HG02642 (cell line): ENCODE data around the gene ERFE.
"Not testable (repeated sequence)": the region's sequence is repeated elsewhere in the genome, so short reads cannot be mapped to it uniquely, and the experiment has no call there.

Source experiments
- ATAC-seq: cut with Tn5 transposase; IDR thresholded peaks from one replicate; pipeline ENCODE4 v1.9.1; 2021; ENCODE audit warnings: mild to moderate bottlenecking; ENCODE audit not compliant: unreplicated experiment, poor library complexity

The ERFE gene

GRCh38 chr2:238158509-238159070 is at the start of gene ERFE:
Gene ERFE, plus strand, starts transcription at chr2:238158970. Its CDS starts 38 bp downstream, at chr2:238159008.
- ATAC-seq: no peak

GRCh38 chr2:238113611-238114010 is 45.2 kb upstream of the ERFE start:
- no peak for ATAC-seq

GRCh38 chr2:238114331-238114841 is 44.4 kb upstream of the ERFE start:
- no peak for ATAC-seq

GRCh38 chr2:238114851-238115660 is 43.7 kb upstream of the ERFE start:
- no peak for ATAC-seq

DNA sequence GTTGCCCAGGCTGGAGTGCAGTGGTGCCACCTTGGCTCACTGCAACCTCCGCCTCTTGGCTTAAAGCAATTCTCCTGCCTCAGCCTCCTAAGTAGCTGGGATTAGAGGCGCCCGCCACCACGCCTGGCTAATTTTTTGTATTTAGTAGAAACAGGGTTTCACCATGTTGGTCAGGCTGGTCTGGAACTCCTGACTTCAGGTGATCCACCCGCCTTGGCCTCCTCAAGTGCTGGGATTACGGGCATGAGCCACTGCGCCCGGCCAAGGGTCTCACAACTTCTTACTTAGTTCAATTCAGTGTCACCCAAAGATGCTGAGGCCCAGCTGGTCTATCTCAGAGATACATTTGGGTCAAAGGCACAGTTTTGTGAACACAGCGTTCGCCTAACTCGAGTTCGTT is 43.1 kb upstream of the ERFE start:
- ATAC-seq: not testable (repeated sequence)

DNA sequence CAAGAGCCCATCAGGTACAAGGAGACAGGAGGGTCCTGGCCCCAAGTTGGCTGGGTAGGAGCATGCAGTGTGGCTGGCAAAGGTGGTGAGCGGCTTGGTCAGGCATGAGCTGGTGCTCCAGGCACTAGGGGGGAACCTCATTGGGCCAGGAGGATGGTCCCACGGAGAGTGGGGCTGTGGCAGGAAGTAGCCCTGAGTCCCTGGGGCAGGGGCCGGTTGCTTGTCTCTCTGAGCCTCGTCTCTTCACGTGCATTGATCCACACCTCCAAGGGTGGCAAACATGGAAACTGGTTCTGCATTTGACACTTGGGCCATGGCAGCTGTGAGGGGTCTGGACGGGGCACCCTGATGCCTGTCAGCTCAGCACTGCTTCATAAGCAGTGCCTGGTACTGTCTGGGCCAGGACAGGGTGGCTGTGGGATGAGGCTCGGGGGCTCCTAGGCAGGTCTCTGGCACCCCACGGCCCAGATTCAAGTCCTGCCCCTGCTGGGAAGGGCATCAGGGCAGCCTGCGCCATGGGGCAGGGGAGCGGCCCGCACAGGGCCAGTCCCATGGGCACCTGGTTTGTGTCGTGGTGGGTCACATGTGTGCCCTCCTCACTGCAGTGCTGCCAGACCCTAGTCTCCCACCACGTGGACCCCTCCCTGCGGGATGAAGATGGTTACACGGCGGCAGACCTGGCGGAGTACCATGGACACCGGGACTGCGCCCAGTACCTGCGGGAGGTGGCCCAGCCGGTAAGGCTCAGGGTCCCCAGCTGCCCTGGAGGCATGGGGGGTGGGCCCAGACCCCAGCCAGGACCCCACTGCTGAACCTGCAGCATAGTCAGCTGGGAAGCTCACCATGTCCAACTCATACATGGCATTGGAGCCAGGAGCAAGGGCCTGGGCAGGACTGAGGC is 42.2 kb upstream of the ERFE start:
- ATAC-seq: no peak

DNA sequence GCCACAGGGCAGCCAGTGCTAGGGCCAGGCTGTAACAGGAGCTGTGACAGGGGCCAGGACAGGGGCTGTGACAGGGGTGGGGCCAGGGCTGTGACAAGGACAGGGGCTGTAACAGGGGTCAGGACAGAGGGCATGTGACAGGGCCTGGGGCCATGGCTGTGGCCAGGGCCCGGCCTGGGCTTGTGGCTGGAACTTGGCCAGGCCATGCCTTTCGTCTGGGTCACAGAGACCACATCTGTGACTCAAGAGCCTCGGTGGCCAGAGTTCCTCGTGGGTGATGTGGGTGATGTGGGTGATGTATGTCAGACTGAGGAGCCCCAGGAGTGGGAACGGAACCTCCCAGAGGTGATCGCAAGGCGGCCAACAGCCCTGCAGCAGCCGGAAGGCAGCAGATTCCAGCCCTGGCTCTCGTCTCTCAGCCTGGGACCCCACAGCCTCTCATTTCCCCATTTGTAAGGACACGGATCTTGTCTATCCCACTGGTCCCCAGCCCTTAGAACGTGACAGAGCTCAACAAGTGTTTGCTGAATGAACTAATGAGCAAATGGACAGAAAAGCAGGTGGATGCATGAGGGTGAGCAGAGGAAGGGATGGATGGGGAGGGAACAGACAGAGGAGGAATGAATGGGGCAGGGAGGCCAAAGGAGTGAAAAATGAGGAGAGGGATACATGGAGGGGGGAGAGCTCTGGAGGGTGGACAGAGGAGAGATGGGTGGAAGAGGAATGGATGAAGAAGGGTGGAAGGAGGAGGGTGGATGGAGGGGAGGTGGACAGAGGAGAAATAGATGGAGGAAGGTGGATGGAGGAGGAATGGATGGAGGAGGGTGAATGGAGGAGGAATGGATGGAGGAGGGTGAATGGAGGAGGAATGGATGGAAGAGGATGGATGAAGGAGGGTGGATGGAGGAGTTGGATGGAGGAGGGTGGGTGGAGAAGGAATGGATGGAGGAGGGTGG is 41.3 kb upstream of the ERFE start:
- ATAC-seq: no peak

GRCh38 chr2:238119756-238120462 is 38.9 kb upstream of the ERFE start:
- no peak for ATAC-seq

DNA sequence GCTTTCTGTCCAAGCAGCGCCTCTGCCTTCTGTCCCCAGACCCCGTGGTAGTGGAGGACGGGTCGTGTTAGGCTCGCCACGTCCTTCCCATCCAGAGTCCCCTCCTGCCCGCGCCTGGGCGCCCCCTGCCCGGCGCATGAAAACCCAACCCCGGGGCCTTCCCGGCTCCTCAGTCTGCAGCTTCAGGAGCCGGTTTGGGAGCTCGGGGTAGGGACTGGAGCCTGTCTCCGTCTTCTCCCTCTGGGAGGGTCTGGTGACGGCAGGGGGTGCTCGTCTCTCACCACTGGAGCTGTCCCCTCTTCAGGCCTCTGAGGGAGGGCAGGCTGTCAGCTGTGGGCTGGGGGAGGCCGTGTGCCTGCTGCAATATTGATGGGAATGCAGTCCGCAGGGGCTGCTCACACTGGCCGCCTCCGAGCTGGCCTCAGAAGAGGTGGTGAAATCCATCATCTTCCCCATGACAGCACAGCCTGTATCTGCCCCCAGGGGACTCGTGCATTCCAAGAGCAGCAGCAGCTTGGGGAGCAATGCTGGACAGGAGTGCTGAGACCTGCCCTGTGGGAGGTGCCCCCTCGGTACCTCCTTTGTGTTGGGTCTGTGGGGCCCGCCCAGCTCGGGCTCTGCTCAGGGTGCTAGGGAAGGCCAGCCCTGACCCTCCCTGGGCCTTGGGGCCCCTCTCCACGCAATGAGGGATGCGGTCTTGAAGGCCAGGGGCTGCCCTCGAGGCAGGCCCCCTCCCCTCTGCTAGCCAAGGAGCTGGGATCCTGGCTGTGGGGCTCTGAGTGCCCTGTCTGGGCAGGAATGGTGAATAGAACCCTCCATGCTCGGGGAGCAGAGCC is 38.1 kb upstream of the ERFE start:
- no peak for ATAC-seq

DNA sequence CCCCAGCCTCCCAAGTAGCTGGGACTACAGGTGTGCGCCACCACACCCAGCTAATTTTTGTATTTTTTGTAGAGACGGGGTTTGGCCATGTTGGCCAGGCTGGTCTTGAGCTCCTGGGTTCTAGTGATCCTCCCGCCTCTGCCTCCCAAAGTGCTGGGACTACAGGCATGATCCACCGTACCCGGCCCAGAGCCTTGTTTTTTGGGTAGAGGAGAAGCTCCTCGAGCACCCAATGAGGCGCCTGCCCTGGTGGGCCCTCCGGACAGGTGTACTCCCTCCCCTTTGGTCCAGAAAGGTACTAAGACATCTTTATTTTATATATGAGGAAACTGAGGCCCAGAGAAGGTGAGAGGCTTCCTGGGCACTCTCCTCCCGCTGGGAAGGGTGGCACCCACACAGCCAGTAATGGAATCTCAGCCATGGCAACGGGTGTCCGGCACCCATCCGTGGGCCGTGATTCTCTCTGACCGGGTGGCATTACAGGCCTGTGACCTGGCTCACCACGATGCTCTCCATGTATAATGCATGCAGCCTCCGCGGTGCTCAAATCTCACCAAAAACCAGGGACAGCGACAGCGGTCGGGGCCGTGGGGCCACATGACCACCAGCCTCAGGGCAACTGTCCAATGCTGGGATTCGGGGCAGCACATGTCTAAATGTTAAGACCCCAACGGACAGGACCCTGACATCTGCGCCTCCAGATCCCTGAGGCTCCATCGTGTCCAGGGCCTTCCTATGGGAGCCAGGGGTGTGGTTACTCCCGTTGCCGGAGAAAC is 37.1 kb upstream of the ERFE start:
- ATAC-seq: no peak

DNA sequence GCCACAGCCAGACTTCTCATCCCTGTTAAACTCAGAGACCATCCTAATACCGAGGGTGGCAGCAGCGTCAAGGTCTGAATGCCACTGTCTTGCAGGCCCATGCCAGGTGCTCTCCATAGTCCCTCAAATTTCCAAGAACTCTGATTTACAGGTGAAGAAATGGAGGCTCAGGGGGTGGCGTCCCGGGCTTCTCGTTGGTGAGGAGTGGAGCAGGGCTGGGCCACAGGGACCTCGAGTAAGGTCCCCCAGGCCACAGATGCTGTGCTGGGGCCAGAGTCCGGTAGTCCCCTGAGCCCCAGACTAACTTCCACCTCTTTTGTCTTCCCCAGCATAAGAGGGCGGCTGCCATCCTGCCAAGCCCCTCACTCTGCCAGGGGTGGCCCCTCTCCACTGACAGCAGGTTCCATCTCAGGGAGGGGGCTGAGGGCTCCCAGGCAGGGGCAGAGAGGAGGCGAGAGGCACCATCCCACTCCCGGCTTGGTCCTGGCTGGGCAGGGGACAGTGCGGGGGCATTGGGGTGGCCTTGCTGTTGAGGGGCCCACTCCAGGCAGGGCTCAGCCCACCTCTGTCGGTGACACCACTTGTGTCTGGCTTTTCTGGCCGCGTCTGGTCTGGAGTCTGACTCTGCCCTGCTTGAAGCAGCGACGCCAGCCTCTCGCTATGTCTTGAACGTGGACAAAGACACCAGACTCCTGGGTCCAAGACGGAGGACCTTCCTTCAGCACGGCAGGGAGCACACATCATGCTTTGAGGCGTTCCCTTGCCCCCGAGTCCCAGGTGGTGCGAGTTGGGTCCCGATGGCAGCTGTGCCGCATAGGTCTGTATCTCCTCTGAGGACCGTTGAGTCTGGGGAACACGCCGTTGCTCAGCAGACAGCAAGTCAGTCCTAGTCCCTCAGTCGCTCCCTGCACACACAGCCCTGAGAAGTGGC is 36.2 kb upstream of the ERFE start:
- no peak for ATAC-seq

DNA sequence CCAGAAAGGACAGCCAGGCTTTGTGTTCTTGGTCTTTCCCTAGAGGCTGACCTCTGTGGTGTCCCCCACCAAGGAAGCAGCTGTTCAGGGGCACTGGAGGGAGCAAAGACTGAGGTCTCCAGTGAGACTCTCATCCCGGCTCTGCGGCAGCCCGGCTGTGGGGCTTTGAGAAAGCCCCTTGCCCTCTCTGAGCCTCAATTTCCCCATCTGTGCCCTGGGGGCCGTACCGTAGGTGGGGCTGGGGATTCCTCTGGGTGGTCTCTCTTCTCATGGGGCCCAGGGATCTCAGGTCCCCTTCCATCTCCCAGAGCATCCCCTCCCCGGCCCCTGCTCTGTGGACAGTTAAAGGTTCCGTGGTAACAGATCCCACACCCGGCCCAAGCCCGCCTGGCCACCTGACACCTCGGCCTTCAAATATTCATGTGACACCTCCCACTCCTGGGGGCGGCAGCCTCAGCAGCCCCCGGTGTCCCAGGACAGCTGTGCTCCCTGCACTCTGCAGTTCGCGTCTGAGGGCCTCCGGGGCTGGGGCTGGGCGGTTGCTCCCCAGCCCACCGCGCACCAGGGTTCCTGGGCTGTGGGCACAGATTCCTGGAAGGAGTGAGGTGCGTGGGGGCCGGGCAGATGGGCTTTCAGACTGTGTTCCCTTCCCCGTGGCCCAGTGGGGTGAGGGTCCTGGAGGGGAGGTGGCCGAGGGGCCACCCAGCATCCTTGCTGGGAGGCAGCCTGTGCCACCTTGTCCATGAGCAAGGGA is 35.4 kb upstream of the ERFE start:
- ATAC-seq: no peak

DNA sequence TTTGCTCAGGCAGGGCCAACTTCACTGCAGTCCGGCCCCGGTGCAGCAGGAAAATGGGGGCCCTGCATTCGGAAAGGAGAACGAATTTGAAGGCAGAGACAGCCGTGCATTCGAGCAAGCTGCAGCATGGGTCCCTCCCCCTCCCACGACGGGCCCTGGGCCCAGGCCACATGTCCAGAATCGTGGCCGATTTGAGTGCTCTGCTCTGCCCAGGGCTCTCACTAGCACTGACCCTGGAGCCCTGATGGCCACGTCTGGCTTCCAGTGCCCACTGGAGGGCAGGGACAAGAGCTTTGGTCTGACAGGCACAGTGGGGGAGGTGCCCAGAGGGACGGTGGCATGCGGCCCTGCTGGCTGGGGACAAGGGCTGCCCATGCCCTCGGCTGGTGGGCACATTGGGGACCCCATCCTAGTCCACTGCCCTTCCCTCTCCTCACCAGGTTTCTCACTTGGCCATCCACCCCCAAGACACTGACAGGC is 34.7 kb upstream of the ERFE start:
- ATAC-seq: no peak

DNA sequence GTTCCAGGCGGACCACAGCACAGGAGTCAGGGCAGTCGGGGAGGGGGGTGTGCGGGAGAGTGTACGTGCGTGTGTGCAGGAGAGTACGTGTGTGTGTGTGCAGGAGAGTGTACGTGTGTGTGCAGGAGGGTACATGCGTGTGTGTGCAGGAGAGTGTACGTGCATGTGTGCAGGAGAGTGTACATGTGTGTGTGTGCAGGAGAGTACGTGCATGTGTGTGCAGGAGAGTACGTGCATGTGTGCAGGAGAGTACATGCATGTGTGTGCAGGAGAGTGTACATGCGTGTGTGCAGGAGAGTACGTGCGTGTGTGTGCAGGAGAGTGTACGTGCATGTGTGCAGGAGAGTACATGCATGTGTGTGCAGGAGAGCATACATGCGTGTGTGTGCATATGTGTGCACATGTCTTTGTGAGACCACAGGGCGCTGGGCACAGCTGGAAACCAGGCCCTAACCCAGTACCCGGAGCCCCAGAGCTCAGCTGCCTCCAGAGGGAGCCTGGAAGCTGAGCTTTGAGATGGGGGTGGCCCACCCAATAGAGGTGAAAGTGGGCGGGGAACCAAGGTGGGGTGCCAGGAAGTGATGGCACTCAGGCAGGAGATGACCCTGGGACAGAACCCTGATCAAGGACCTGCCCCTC is 34.2 kb upstream of the ERFE start:
- no peak for ATAC-seq
